AG04450 (cell line): ENCODE results near the gene TRAP1. TPM values are rescaled to one million over a fixed set of nuclear protein-coding genes. Genes with fewer than 3 reads are reported as not detected.
A peak's percentile ranks its signal among the peaks of the same experiment; 100 is the strongest.

Experiments used
- CTCF ChIA-PET: fragments of 300-600, 350-600 bp; formaldehyde crosslinking; extraction: SDS; loops from one replicate; lab custom pipeline; 2022; ENCODE audit warnings: antibody characterized with exemption, inconsistent platforms; lab: Charles Lee
- POLR2A ChIA-PET: fragments of 350-600 bp; formaldehyde crosslinking; extraction: SDS; loops from one replicate; lab custom pipeline; 2021; ENCODE audit warnings: antibody characterized with exemption, inconsistent platforms; lab: Yijun Ruan, JAX
- DNase-seq: peaks from one replicate; pipeline ENCODE4 v3.0.0-alpha.2; 2011; ENCODE audit warnings: low read depth, low spot score
- H3K27ac ChIP-seq: one replicate; pipeline ENCODE4 v1.5.1; 2012; ENCODE audit warnings: low read depth, low read length, control low read depth
- H3K27me3 ChIP-seq: one replicate; pipeline ENCODE4 v1.6.0; 2012; ENCODE audit warnings: low read length; ENCODE audit not compliant: control insufficient read depth, insufficient read depth
- H3K4me3 ChIP-seq: 2 replicates; pipeline ENCODE4 v1.5.1; 2011; ENCODE audit warnings: mild to moderate bottlenecking, low read depth, low read length, control low read depth
- H3K9me3 ChIP-seq: 2 replicates; pipeline ENCODE4 v1.5.1; 2012; ENCODE audit warnings: low read length; ENCODE audit not compliant: control insufficient read depth, insufficient read depth
- CTCF ChIP-seq: IDR thresholded peaks from 2 replicates; pipeline ENCODE4 v1.5.1; 2011; ENCODE audit warnings: low read depth, low read length, control low read depth, inconsistent platforms
- polyA plus RNA-seq: library from polyadenylated mRNA; depleted of rRNA; stranded (reverse); fragments of >200 nt; gene quantifications from 2 replicates; pipeline ENCODE4 v1.2.3, GENCODE V29; 2011

Gene TRAP1
- polyA plus RNA-seq, 1 experiment, result 83.9 TPM

GRCh38 chr16:3696425-3697218 lies 20.7 kb downstream of the TRAP1 start:
- no peak for TF ChIP-seq CTCF
- ChIA-PET POLR2A (no interaction called here), CTCF (interaction anchor here (1.0 kb wide), 1 partner anchor 558 kb away, joined by 3 read pairs; no protein-coding TSS in a partner anchor)
- Histone ChIP-seq H3K27me3 (no peaks in the 10 kb centered on the region), H3K27ac (peak overlapping the region; percentile 57), H3K4me3 (no peak overlapping the region), H3K9me3 (no peaks in the 10 kb centered on the region)
- peak; percentile 71 for DNase-seq

GRCh38 chr16:3695610-3696369 lies 21.5 kb downstream of the TRAP1 start:
- no peak overlapping the region for H3K4me3 ChIP-seq
- no peak overlapping the region for H3K27ac ChIP-seq
- ChIA-PET CTCF (interaction anchor here (1.0 kb wide), 1 partner anchor 559 kb away, joined by 3 read pairs; no protein-coding TSS in a partner anchor), POLR2A (interaction anchor here (0.7 kb wide), 1 partner anchor 244 kb away, joined by 4 read pairs; no protein-coding TSS in a partner anchor)
- H3K27me3 ChIP-seq, result no peaks in the 10 kb centered on the region
- no peak for TF ChIP-seq CTCF
- no peak for DNase-seq
- H3K9me3 ChIP-seq, result no peaks in the 10 kb centered on the region

GRCh38 chr16:3694051-3694450 lies 23.3 kb downstream of the TRAP1 start:
- POLR2A ChIA-PET, result no interaction called here
- Histone ChIP-seq H3K27ac (no peak overlapping the region), H3K9me3 (no peaks in the 10 kb centered on the region), H3K4me3 (no peak overlapping the region), H3K27me3 (no peaks in the 10 kb centered on the region)
- no peak for DNase-seq
- CTCF ChIA-PET, result no interaction called here
- TF ChIP-seq CTCF, result no peak

GRCh38 chr16:3691761-3692160 lies 25.6 kb downstream of the TRAP1 start:
- POLR2A ChIA-PET, result no interaction called here
- Histone ChIP-seq H3K27me3 (no peaks in the 10 kb centered on the region), H3K9me3 (no peaks in the 10 kb centered on the region), H3K27ac (no peak overlapping the region), H3K4me3 (no peak overlapping the region)
- CTCF ChIA-PET, result interaction anchor here (0.6 to 1.9 kb wide), 7 partner anchors 9 to 574 kb away, joined by 3 to 11 read pairs (median 4); no protein-coding TSS in a partner anchor
- TF ChIP-seq CTCF, result no peak
- DNase-seq, result no peak
